Body of pancreas (tissue), 4 donors: Measurements from ENCODE around the gene SLC25A29.

Experiments
- POLR2A ChIP-seq, 3 donors: fragments of 450-650 bp; IDR thresholded peaks; one replicate each; pipeline ENCODE4 v1.6.1; 2016; ENCODE audit warnings: antibody characterized with exemption in 3 of 3, mild to moderate bottlenecking in 2 of 3
- TF ChIP-seq, protein P1 (sequence below), 7 experiments: fragments of 450-650 bp in 4 of 7; fragments of 200-600 bp in 3 of 7; sonication (generic) in 3 of 7; IDR thresholded peaks; one replicate each; pipeline ENCODE4 v1.5.1; 2016 to 2019; ENCODE audit warnings: antibody characterized with exemption in 7 of 7

DNA sequence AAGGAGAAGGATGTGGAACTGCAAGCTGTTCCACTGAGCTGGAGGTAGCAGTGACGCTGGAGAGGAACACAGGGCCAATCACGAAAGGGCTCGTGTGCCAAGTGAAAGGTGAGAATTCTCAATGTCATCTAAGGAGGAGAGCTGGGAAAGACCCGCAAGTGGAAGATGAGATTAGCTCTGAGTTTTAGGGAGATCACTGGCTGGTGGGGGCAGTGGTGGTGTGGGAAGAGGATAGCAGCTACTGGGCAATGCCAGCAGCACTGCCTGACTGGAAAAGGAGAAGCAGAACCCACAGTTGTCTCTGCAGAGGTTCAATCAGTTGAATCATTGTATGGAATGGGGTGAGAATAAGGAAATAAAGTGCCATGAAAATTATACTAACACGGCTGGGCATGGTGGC lies 44.7 kb upstream of the SLC25A29 start:
- TF ChIP-seq, protein P1, sequence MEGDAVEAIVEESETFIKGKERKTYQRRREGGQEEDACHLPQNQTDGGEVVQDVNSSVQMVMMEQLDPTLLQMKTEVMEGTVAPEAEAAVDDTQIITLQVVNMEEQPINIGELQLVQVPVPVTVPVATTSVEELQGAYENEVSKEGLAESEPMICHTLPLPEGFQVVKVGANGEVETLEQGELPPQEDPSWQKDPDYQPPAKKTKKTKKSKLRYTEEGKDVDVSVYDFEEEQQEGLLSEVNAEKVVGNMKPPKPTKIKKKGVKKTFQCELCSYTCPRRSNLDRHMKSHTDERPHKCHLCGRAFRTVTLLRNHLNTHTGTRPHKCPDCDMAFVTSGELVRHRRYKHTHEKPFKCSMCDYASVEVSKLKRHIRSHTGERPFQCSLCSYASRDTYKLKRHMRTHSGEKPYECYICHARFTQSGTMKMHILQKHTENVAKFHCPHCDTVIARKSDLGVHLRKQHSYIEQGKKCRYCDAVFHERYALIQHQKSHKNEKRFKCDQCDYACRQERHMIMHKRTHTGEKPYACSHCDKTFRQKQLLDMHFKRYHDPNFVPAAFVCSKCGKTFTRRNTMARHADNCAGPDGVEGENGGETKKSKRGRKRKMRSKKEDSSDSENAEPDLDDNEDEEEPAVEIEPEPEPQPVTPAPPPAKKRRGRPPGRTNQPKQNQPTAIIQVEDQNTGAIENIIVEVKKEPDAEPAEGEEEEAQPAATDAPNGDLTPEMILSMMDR (IDR thresholded peaks at IDR 0.05) = no peak
- no peak for TF ChIP-seq POLR2A (IDR thresholded peaks at IDR 0.05)
